HG03108 (cell line): ENCODE results near the gene LYZL1.
"Not testable (repeated sequence)": the region's sequence is repeated elsewhere in the genome, so short reads cannot be mapped to it uniquely, and the experiment has no call there.

Source experiments
- ATAC-seq: cut with Tn5 transposase; IDR thresholded peaks from one replicate; pipeline ENCODE4 v1.9.1; 2021; ENCODE audit warnings: moderate library complexity; ENCODE audit not compliant: unreplicated experiment

The LYZL1 gene

GRCh38 chr10:29288906-29289305, at the start of gene LYZL1:
LYZL1 (plus strand) TSS chr10:29289070; CDS start chr10:29291868, 2,798 bp downstream.
- ATAC-seq, result not testable (repeated sequence)

- ATAC-seq, result no peak
These were observed 49.0 kb upstream of the LYZL1 start for GRCh38 chr10:29239569-29240472.

- ATAC-seq, result no peak
These were observed 47.7 kb upstream of the LYZL1 start for GRCh38 chr10:29240986-29241660.

GRCh38 chr10:29241925-29242324, 46.9 kb upstream of the LYZL1 start:
- no peak for ATAC-seq

GRCh38 chr10:29243066-29243465, 45.8 kb upstream of the LYZL1 start:
- no peak for ATAC-seq

GRCh38 chr10:29243750-29244149, 45.1 kb upstream of the LYZL1 start:
- no peak for ATAC-seq

- ATAC-seq, result no peak
These were observed 43.9 kb upstream of the LYZL1 start for GRCh38 chr10:29244978-29245377.

GRCh38 chr10:29245476-29245875, 43.4 kb upstream of the LYZL1 start:
- ATAC-seq, result no peak

- ATAC-seq, result no peak
These were observed 42.4 kb upstream of the LYZL1 start for GRCh38 chr10:29246449-29246848.

- no peak for ATAC-seq
These were observed 40.7 kb upstream of the LYZL1 start for GRCh38 chr10:29248158-29248557.

GRCh38 chr10:29249018-29249417, 39.9 kb upstream of the LYZL1 start:
- no peak for ATAC-seq

- ATAC-seq, result no peak
These were observed 38.8 kb upstream of the LYZL1 start for GRCh38 chr10:29250066-29250465.

- ATAC-seq, result no peak
These were observed 35.8 kb upstream of the LYZL1 start for GRCh38 chr10:29252811-29253689.

- no peak for ATAC-seq
These were observed 35.2 kb upstream of the LYZL1 start for GRCh38 chr10:29253690-29254029.

- ATAC-seq, result no peak
These were observed 34.5 kb upstream of the LYZL1 start for GRCh38 chr10:29254123-29255046.

GRCh38 chr10:29255104-29255503, 33.8 kb upstream of the LYZL1 start:
- no peak for ATAC-seq

- no peak for ATAC-seq
These were observed 32.9 kb upstream of the LYZL1 start for GRCh38 chr10:29256019-29256418.

GRCh38 chr10:29256586-29256985, 32.3 kb upstream of the LYZL1 start:
- ATAC-seq, result no peak

GRCh38 chr10:29257106-29257783, 31.6 kb upstream of the LYZL1 start:
- no peak for ATAC-seq

- ATAC-seq, result no peak
These were observed 31.1 kb upstream of the LYZL1 start for GRCh38 chr10:29257784-29258135.
